NCI-H526 treated with DMSO at 0.1 percent for 48 hours (cell line): Measurements from ENCODE around the gene BACE1-AS.
"Not testable (repeated sequence)": the region's sequence is repeated elsewhere in the genome, so short reads cannot be mapped to it uniquely, and the experiment has no call there.

ENCODE experiments used
- DNase-seq: peaks from one replicate; lab custom pipeline; 2025; lab: John Stamatoyannopoulos, UW

Gene BACE1-AS

DNA sequence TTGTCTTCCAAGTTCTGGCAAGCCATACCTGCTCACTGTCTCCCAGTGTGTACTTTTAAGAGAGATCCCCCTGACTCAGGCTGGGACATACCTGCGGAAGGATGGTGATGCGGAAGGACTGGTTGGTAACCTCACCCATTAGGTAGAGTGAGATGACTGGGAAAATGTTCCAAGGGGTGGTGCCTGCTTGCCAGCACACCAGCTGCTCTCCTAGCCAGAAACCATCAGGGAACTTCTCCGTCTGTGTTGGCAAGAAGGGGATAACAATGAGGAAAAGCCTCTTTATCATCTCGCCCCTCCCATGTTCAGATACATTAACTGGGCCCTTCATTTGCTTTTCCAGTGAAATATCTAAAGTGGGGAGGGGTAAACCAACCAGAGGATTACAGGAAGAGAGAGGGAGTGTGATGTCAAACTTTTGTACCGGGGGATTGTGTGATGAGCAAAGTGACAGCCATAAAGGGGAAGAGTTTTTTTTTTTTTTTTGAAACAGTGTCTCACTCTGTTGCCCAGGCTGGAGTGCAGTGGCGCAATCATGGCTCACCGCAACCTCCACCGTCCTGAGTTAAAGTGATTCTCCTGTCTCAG, at the start of gene BACE1-AS:
Gene BACE1-AS, plus strand, starts transcription at position 538 of the 588 bp plus-strand sequence.
- no peak for DNase-seq

DNA sequence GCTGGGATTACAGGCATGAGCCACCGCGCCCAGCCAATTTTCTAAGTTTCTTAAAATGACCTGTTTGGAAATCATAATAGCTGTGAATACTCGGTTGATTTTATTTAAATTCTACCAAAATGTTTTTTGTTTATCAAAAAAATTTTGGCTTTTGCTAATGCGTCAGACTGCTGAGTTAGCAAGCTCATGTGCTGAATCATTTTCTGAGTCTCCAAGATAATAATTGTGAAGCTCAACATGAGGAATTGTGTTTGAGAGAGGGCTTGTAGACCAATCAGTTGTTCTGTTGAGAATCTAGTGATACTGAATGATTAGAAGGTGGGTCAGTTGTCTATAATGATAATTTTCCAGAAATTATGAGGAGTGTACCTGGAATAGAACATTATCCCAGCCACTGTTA, 42.8 kb upstream of the BACE1-AS start:
- no peak for DNase-seq

DNA sequence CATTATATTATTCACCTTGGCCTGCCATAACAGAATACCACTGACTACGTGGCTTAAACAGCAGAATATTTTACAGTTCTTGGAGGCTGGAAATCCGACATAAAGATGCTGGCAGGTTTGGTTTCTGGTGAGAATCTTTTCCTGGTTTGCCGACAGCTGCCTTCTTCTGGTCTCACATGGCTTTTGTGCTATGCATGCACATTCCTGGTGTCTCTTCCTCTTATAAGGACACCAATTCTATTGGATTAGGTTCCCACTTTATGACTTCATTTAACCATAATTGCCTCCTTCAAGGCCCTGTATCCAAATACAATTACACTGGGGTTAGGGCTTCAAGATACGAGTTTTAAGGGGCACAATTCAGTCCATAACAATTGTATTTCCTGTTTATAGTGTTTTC, 41.6 kb upstream of the BACE1-AS start:
- DNase-seq: no peak

DNA sequence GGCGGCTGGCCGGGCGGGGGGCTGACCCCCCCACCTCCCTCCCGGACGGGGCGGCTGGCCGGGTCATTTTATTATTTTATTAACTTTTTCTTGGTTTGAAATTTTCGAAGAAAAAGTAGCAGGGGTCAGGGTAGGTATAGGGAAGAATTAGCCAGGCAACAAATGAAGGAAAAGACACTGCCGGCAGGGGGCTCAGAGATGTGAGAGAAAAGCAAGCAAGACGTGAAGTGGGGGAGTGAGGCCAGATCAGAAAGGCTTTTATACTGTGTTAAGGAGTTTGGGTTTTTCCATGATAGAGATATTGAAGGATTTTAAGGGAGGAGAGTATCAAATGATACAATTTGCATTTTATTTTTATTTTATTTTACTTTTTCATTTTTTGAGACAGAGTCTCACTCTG, 39.6 kb upstream of the BACE1-AS start:
- no peak for DNase-seq

DNA sequence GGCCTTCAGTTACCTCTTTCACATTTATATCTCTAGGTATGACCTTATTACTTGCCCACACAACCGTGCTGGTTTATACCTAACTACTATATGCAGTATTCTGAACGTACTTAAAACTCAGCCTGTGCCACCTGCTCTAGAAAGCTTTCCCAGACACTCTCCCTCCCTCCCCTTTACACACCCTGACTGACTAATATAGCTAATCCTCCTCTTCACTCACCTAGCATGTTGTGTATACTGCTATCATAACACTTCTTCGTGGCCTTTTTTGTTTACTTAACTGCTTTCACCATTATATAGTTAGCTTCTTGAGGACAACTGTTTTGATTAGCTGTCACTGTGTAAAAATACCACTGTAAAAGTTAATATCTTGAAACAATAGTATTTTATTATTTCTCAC, 35.2 kb upstream of the BACE1-AS start:
- DNase-seq: no peak

DNA sequence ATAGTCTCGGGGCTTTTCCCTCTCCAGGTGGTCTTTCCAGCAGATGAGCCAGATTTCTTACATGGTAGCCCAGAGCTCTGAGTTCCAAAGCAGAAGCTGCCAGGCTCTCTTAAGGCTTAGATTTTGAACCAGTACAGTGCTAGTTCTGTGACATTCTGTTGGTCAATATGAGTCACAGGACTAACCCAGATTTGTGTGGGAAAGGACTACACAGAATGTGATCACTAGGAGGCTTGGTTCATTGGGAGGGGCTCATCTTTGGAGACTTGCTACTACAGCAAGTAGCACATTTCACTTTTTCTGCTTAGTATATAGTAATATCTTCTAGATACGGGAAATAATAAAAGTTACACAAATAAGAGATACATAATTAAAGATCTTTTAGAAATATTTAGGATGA, 34.6 kb upstream of the BACE1-AS start:
- DNase-seq: no peak

DNA sequence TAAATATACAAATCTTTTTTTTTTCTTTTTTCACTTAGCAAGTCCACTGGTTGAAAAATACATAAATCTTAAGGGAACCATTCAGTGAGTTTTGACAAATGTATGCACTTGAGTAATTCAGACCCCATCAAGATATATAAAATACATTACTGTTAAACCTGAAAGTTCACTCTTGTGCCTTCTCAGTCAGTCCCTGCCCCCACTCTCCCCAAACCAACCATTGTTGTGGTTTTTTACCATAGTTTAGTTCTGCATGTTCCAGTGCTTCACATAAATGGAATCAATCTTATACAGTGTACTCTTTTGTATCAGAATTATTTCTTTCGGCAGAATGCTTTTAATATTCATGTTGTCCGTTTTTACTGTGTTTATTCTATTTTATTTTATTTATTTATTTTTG, 32.6 kb upstream of the BACE1-AS start:
- no peak for DNase-seq

DNA sequence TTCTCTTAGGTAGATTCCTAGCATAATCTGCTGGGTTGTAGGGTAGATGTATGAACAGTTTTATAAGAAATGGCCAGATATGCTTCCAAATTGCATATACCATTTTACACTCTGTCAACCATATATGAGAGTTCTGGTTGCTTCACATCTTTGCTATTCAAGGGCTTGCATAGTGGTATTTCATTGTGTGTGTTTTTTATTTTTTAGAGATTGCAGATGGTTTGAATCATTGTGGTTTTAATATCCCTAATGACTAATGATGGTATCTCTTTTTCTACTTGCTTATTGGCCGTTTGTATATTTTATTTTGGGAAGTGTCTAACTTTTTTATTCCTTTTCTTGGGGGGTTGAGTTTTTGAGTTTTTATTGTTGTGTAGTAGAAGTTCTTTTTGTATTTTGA, 31.7 kb upstream of the BACE1-AS start:
- DNase-seq: no peak

DNA sequence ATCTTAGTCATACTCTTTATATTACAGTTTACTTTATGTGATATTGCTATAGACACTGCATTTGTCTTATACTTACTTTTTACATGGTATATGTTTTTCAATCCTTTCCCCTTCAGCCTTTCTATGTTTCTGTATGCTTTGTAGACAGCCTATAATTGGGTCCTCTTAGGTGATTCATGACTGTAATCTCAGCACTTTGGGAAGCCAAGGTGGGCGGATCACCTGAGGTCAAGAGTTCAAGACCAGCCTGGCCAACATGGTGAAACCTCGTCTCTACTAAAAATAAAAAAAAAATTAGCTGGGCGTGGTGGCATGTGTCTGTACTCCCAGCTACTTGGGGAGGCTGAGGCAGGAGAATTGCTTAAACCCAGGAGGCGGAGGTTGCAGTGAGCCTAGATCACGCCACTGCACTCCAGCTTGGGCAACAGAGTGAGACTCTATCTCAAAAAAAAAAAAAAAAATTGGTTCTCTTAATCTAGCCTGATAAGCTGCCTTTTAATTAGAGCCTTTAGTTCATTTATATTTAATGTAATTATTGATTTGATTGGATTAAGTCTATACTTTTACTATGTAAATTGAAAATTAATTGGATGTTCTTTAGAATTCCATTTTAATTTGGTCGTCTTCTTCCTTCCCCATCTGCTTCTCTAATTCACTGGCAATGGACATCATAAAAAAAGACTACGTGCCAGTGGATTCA, 26.4 kb upstream of the BACE1-AS start:
- DNase-seq: not testable (repeated sequence)

DNA sequence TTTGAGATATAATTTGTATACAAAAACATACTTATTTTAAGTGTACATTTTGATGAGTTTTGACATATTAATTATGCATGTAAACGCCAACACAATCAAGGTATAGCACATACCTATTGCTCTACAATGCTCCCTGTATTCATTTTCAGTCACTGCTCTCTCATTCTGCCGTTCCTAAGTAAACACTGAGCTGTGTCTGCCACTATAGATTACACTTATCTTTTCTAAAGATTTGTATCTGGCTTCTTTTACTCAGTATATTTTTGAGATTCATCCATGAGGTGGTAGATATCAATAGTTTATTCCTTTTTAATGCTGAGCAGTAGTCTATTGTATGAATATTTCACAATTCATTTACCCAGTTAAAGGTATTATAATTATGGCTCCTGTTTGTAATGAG, 25.4 kb upstream of the BACE1-AS start:
- no peak for DNase-seq

DNA sequence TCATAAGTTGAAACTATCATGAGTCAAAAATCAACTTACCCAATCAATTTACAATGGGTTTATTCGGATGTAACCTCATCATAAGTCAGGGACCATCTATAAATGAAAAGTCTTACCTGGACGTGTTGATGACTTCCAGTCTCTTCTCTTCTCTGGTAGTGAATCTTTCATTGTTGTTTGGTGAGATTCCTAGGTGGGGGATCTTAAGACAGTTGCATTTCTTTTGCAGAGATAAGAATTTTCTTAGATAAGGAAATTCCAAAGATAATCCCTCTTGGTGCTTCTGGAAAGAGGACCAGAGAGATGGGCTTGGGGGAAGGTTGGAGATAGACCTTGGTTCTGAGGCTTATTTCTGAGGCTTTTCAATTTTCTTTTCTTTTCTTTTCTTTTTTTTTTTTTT, 21.3 kb upstream of the BACE1-AS start:
- DNase-seq: no peak

DNA sequence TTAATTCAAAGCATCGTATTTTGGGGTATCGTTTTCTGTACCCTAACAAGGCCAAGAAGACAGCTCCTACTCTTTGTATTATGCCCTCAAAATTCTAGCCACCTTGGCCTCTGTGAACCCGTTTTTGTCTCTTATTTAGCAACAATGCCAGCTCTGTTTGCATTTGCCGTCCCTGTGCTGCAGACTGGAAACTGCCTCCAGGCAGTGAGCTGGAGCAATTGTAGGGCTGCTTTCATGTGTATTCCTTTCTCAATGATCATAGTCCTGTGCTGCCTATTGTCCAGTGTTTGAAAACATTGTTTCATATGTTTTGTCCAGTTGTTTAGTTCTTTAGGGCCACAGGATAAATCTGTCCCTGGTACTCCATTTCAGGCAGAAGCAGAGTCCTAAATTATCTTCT, 19.9 kb upstream of the BACE1-AS start:
- DNase-seq: no peak

DNA sequence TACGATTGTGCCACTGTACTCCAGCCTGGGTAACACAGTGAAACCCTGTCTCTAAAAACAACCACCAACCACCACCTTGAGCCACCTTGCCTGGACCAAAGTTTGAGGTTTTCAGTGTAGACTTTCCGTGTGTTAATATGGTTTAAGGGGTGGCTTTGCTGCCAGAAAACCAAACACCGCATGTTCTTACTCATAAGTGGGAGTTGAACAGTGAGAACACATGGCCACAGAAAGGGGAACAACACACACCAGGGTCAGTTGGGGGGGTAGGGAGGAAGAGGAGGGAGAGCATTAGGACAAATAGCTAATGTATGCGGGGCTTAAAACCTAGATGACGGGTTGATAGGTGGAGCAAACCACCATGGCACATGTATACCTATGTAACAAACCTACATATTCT, 19.0 kb upstream of the BACE1-AS start:
- DNase-seq: not testable (repeated sequence)

DNA sequence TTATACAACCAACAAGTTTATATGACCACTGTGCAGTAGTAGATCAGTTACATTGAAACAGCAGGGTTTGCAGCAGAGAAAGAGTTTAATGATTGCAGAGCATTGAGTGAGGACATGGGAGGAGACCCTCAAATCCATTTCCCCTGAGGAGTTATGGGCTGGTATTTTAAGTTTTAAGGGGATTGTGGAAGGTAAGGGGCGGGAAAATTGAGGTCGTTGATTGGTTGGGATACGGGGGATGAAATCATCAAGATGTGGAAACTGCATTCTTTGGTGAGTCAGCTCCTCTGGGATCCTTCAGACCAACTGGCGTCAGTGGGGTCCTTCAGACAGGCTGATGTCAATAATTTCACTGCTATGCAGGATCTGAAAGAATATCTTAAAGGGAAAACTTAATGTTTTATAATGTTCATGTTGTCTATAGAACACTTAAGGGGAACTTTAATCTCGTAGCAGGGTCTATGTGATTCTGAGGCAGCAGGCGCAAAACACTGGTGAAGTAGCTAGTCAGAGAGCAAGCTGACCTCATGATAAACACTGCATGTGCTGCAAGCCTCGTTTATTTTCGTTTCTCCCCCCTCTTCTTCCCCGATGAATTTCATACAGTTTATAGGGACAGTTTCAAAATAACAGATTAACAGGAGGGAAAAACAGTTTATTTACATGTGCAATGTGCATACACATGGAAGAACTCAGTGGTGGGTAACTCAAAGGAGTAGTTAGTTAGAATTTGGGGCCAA, 17.4 kb upstream of the BACE1-AS start:
- no peak for DNase-seq

DNA sequence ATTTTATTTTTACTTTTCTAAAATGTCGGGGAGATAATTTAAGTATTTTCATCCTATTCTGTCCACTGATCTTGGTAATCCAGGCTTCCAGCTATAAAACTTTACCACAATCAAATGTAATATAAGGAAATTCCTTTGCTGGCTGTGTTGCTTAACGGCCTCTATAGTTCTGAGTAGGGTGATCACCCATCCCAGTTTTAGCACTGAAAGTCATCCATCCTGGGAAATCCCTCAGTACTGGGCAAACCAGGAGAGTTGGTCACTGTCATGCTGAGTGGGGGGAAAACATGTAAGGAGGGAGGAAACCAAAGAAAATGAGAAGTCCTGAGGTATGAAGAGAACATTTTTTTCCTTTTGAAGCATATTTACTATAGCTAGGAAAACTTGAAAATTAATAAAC, 12.8 kb upstream of the BACE1-AS start:
- DNase-seq: no peak

DNA sequence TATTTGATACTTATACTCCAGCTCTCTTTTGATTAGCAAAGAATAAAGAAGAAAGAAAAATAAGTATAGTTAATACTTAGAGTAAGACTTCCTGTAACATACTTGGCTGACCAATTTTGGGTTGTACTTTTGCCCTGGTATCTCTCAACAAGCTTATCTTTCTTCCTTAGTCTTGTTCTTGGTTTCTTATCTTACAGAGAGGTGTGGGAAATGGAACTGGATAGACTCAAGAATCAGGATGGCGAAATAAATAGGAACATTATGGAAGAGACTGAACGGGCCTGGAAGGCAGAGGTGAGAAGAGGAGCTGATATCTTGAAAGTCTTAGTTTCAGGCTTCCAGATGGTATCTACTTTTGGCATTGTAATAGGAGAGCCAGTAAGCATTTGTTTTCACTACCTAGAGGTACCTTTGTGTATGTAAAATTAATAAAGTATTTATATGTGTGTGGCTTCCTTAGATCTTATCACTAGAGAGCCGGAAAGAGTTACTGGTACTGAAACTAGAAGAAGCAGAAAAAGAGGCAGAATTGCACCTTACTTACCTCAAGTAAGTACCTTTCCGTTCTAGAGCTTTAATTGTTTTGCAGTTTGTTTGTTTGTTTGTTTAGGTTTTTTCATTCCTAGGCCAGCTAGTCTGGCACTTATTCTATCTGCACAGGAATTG, 11.3 kb upstream of the BACE1-AS start:
- no peak for DNase-seq

DNA sequence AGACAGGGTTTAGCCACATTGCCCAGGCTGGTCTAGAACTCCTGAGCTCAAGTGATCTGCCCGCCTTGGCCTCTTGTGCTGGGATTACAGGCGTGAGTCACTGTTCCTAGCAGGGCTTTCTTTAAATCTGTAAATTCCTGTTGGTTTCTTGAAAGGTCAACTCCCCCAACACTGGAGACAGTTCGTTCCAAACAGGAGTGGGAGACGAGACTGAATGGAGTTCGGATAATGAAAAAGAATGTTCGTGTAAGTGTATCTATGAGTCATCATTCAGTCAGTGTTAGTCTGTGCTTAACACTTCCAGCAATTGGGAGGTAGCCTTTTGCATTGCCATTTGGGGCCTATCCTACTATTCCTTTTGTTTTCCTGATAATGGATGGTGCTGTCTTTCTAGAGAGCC, 10.0 kb upstream of the BACE1-AS start:
- no peak for DNase-seq

DNA sequence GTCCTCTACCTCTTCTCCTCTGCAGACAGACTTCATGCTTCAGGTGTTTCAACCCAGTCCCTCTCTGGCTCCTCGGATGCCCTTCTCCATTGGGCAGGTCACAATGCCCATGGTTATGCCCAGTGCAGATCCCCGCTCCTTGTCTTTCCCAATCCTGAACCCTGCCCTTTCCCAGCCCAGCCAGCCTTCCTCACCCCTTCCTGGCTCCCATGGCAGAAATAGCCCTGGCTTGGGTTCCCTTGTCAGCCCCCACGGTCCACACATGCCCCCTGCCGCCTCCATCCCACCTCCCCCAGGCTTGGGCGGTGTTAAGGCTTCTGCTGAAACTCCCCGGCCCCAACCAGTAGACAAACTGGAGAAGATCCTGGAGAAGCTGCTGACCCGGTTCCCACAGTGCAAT, 9.3 kb upstream of the BACE1-AS start:
- DNase-seq: no peak

DNA sequence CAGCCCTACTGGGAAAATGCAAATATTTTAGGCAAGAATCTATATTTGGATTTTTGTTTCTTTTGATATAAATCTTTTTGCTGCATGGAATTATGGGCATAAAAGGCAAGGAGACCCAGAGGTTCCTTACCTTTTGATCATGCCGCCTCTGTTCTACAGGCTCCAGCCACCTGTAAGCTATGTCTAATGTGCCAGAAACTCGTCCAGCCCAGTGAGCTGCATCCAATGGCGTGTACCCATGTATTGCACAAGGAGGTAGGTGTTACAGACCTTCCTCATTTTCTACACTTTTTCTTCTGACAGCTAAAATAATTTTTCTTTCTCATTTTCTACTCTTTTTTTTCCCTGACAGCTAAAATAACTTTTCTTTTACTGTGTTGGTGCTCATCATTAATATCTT, 8.2 kb upstream of the BACE1-AS start:
- no peak for DNase-seq

DNA sequence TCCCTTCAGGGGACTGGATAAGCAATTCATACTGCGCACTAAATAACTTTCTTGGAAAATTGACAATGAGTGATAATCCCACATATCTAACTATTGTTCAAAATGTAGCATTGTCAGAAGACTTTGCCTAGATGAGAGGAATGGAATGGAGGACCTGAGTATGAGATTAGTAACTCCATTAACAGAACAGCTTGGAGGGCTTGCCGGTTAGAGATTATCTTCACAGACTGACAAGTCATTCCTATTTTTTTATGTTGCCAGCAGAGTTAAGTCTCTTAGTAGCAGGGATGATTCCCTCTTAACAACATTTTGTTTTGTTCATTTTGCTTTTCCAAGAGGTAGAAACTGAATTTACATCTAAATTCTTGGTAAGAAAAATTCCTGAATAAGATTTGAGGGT, 7.1 kb upstream of the BACE1-AS start:
- no peak for DNase-seq

DNA sequence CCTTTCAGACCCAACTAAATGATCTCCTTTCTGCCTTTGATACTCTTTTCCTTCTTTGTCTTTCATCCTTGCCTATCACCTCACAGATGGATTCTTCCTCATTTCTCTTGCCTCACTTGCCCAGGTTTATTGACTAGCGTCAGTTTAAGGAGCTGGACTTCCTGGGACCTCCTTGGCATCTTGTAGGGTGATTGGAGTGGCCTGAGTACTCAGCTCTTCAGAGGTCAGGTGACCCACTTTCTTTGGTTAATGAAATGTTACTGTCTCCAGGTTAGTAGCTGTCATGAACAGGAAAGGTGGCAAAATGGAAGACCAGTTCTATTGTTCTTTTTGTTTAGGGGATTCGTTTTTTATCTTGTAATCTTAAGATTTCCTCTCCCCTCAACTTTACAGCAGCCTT, 4.6 kb upstream of the BACE1-AS start:
- DNase-seq: no peak

DNA sequence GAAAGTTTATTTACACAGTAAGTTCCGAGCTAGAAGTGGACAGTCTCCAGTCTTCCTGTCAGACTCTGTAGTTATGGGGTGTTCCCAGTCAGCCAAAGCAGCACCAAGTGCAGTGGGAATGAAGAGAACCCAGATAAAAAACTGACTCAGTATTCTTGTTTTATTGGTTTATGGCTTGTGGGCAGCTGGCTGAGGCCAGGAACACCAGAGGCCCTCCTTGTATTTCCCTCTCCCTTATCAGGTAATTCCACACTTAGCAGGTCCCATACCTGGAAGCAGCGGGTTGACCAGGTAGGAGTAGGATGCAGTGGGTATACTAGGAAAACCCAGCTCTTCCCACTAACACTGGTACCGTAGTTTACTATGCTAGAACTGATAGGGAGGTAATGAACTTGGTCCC, 3.5 kb upstream of the BACE1-AS start:
- no peak for DNase-seq

DNA sequence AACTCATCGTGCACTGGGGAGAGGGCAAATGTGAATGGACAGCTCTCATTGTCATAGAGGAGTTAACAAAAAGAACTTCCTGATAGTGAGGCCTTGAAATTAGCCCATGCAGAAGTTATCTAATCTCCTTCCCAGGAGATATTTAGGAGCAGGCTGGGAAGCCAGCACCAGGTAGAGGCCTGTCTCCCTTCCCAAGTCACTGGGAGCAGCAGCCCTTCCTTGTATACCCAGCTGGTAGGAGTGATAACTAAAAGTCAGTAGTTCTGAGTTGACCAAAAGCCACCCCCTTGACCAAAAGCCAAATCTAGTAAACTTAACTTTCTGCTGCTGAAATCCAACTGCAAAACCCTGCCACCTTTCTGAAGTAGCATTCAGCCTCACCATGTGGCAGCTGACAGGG, 1.4 kb upstream of the BACE1-AS start:
- DNase-seq: no peak
